BJ (cell line): ENCODE data around the gene ROBO4. TPM values are rescaled to one million over a fixed set of nuclear protein-coding genes. Genes with fewer than 3 reads are reported as not detected.

Source experiments
- CTCF ChIA-PET: fragments of 350-600 bp; formaldehyde crosslinking; extraction: SDS; loops from one replicate; lab custom pipeline; 2021; ENCODE audit warnings: antibody characterized with exemption, inconsistent platforms; lab: Yijun Ruan, JAX
- POLR2A ChIA-PET: fragments of 300-600 bp; sonication (Branson Sonifier 250); formaldehyde crosslinking; extraction: SDS; loops from one replicate; lab custom pipeline; 2021; ENCODE audit warnings: antibody characterized with exemption; lab: Charles Lee
- DNase-seq: peaks from one replicate; pipeline ENCODE4 v3.0.0-alpha.2; 2011; ENCODE audit warnings: low read depth
- H3K27me3 ChIP-seq: 2 replicates; pipeline ENCODE4 v1.6.0; 2011; ENCODE audit warnings: low read length; ENCODE audit not compliant: control insufficient read depth, insufficient read depth
- H3K36me3 ChIP-seq: 2 replicates; pipeline ENCODE4 v1.5.1; 2011; ENCODE audit warnings: low read length; ENCODE audit not compliant: control insufficient read depth, insufficient read depth
- H3K4me3 ChIP-seq: 2 replicates; pipeline ENCODE4 v1.5.1; 2011; ENCODE audit warnings: low read depth, mild to moderate bottlenecking, control low read depth, low read length
- CTCF ChIP-seq: IDR thresholded peaks from 2 replicates; pipeline ENCODE4 v1.5.1; 2011; ENCODE audit warnings: low read depth, mild to moderate bottlenecking, control low read depth, inconsistent platforms, low read length, moderate library complexity; ENCODE audit not compliant: insufficient read depth
- polyA plus RNA-seq: library from polyadenylated mRNA; depleted of rRNA; stranded (reverse); fragments of >200 nt; gene quantifications from 2 replicates; pipeline ENCODE4 v1.2.3, GENCODE V29; 2011

ROBO4 gene
- polyA plus RNA-seq, 1 experiment: 0.26 TPM

GRCh38 chr11:124915541-124916369 lies 18.1 kb upstream of the ROBO4 start:
- no peaks in the 10 kb centered on the region for H3K36me3 ChIP-seq
- no peak overlapping the region for H3K4me3 ChIP-seq
- CTCF ChIA-PET: interaction anchor here (0.7 to 2.0 kb wide), 3 partner anchors 15 to 39 kb away, joined by 3 to 8 read pairs (median 3); no protein-coding TSS in a partner anchor
- POLR2A ChIA-PET: no interaction called here
- no peak for TF ChIP-seq CTCF
- DNase-seq: no peak
- H3K27me3 ChIP-seq: no peaks in the 10 kb centered on the region

GRCh38 chr11:124902616-124903015 lies 5.0 kb upstream of the ROBO4 start:
- DNase-seq: no peak
- no peaks in the 10 kb centered on the region for H3K27me3 ChIP-seq
- ChIA-PET CTCF (interaction anchor here (1.2 to 1.7 kb wide), 2 partner anchors 9 to 26 kb away, joined by 3 to 6 read pairs; no protein-coding TSS in a partner anchor), POLR2A (no interaction called here)
- no peaks in the 10 kb centered on the region for H3K36me3 ChIP-seq
- no peak overlapping the region for H3K4me3 ChIP-seq
- TF ChIP-seq CTCF: no peak

GRCh38 chr11:124900464-124900863 lies 2.8 kb upstream of the ROBO4 start:
- ChIA-PET CTCF (interaction anchor here (0.7 to 3.2 kb wide), 7 partner anchors 8 to 34 kb away, joined by 3 to 12 read pairs (median 8); partner anchors contain the start of gene HEPN1), POLR2A (no interaction called here)
- H3K27me3 ChIP-seq: no peaks in the 10 kb centered on the region
- peak; percentile 73 for DNase-seq
- no peak overlapping the region for H3K4me3 ChIP-seq
- no peaks in the 10 kb centered on the region for H3K36me3 ChIP-seq
- no peak for TF ChIP-seq CTCF

GRCh38 chr11:124899383-124900145 lies 1.9 kb upstream of the ROBO4 start:
- Histone ChIP-seq H3K27me3 (no peaks in the 10 kb centered on the region), H3K36me3 (no peaks in the 10 kb centered on the region), H3K4me3 (no peak overlapping the region)
- peak; percentile 11; the same call in 1 of the 2 replicates for TF ChIP-seq CTCF
- ChIA-PET CTCF (interaction anchor here (0.6 to 3.2 kb wide), 5 partner anchors 9 to 76 kb away, joined by 3 to 12 read pairs (median 8); partner anchors contain the start of gene HEPN1), POLR2A (interaction anchor here (0.7 kb wide), 1 partner anchor 33 kb away, joined by 5 read pairs; no protein-coding TSS in a partner anchor)
- DNase-seq: no peak
